Glomerular endothelial cell (primary cell): Measurements from ENCODE around the gene LCN6. TPM values are rescaled to one million over a fixed set of nuclear protein-coding genes. Genes with fewer than 3 reads are reported as not detected.
"Not testable (repeated sequence)": the region's sequence is repeated elsewhere in the genome, so short reads cannot be mapped to it uniquely, and the experiment has no call there.

Experiments
- DNase-seq: peaks from one replicate; pipeline ENCODE4 v3.0.0-alpha.2; 2011; ENCODE audit warnings: low read depth, low spot score; ENCODE audit errors: extremely low read depth
- total RNA-seq: library from RNA; depleted of rRNA; stranded (reverse); fragments of >200 nt; gene quantifications from 2 replicates; pipeline ENCODE4 v1.2.3, GENCODE V29; 2015

Gene LCN6
- total RNA-seq, 1 donor from 2014 or later: not detected

GRCh38 chr9:136784249-136784996, 36.1 kb upstream of the LCN6 start:
- DNase-seq: no peak

- no peak for DNase-seq
Measured at GRCh38 chr9:136782452-136782851, 34.1 kb upstream of the LCN6 start.

GRCh38 chr9:136779808-136780207, 31.5 kb upstream of the LCN6 start:
- no peak for DNase-seq

GRCh38 chr9:136777359-136777758, 29.0 kb upstream of the LCN6 start:
- DNase-seq: no peak

GRCh38 chr9:136776947-136777346, 28.6 kb upstream of the LCN6 start:
- no peak for DNase-seq

GRCh38 chr9:136775191-136775590, 26.9 kb upstream of the LCN6 start:
- no peak for DNase-seq

GRCh38 chr9:136774416-136775045, 26.2 kb upstream of the LCN6 start:
- no peak for DNase-seq

GRCh38 chr9:136773386-136774044, 25.2 kb upstream of the LCN6 start:
- no peak for DNase-seq

GRCh38 chr9:136771907-136772415, 23.6 kb upstream of the LCN6 start:
- no peak for DNase-seq

- no peak for DNase-seq
Measured at GRCh38 chr9:136769710-136770191, 21.4 kb upstream of the LCN6 start.

GRCh38 chr9:136766410-136767120, 18.2 kb upstream of the LCN6 start:
- DNase-seq: not testable (repeated sequence)

- DNase-seq: not testable (repeated sequence)
Measured at GRCh38 chr9:136765745-136766409, 17.6 kb upstream of the LCN6 start.

GRCh38 chr9:136765041-136765440, 16.7 kb upstream of the LCN6 start:
- DNase-seq: no peak

GRCh38 chr9:136764301-136764891, 16.1 kb upstream of the LCN6 start, which contains the start of gene LCN15:
LCN15 (minus strand) TSS chr9:136764518; CDS start chr9:136764488, 30 bp downstream.
- DNase-seq: no peak

- no peak for DNase-seq
Measured at GRCh38 chr9:136763649-136764035, 15.3 kb upstream of the LCN6 start.

- DNase-seq: no peak
Measured at GRCh38 chr9:136762915-136763648, 14.8 kb upstream of the LCN6 start.

GRCh38 chr9:136762221-136762691, 13.9 kb upstream of the LCN6 start:
- DNase-seq: no peak

GRCh38 chr9:136761545-136761981, 13.2 kb upstream of the LCN6 start:
- DNase-seq: no peak
